Stimulated activated CD8-positive, alpha-beta memory T cell treated with anti-CD3 and anti-CD28 coated beads, Interleukin-12 subunit alpha, Interleukin-12 subunit beta, amount 100 ng/mL, for 24 hours (primary cell): ENCODE data around the gene CDH9.

Experiments
- DNase-seq: peaks from one replicate; pipeline ENCODE4 v3.0.0-alpha.2; 2020; ENCODE audit errors: extremely low read depth

CDH9 gene, protein sequence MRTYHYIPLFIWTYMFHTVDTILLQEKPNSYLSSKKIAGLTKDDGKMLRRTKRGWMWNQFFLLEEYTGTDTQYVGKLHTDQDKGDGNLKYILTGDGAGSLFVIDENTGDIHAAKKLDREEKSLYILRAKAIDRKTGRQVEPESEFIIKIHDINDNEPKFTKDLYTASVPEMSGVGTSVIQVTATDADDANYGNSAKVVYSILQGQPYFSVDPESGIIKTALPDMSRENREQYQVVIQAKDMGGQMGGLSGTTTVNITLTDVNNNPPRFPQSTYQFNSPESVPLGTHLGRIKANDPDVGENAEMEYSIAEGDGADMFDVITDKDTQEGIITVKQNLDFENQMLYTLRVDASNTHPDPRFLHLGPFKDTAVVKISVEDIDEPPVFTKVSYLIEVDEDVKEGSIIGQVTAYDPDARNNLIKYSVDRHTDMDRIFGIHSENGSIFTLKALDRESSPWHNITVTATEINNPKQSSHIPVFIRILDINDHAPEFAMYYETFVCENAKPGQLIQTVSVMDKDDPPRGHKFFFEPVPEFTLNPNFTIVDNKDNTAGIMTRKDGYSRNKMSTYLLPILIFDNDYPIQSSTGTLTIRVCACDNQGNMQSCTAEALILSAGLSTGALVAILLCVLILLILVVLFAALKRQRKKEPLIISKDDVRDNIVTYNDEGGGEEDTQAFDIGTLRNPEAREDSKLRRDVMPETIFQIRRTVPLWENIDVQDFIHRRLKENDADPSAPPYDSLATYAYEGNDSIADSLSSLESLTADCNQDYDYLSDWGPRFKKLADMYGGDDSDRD

DNA sequence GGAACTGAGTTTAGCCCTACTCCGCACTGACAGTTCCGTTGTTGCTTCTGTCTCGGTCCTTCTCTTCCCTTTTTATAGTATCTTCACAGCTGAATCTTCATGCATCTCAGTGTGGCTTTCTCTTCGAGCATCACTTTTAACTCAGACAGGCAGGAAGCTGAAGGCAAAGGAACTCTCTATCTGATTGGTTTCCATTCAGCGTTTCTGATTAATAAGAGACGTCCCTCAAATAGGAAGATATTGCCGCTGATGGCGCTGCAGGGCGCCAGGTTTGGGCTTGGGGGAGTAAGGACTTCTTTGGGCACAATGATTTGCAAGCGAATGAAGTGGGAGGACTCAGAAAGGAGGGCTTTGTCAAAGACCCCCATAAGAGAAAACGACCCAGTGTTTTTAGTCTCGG, at the start of gene CDH9:
Gene CDH9, minus strand, starts transcription at position 111 of the 400 bp plus-strand sequence. CDS start 50,253 bp downstream, outside the sequence.
- DNase-seq = no peak

- no peak for DNase-seq
These were observed 49.4 kb upstream of the CDH9 start for GRCh38 chr5:27087747-27088146.

DNA sequence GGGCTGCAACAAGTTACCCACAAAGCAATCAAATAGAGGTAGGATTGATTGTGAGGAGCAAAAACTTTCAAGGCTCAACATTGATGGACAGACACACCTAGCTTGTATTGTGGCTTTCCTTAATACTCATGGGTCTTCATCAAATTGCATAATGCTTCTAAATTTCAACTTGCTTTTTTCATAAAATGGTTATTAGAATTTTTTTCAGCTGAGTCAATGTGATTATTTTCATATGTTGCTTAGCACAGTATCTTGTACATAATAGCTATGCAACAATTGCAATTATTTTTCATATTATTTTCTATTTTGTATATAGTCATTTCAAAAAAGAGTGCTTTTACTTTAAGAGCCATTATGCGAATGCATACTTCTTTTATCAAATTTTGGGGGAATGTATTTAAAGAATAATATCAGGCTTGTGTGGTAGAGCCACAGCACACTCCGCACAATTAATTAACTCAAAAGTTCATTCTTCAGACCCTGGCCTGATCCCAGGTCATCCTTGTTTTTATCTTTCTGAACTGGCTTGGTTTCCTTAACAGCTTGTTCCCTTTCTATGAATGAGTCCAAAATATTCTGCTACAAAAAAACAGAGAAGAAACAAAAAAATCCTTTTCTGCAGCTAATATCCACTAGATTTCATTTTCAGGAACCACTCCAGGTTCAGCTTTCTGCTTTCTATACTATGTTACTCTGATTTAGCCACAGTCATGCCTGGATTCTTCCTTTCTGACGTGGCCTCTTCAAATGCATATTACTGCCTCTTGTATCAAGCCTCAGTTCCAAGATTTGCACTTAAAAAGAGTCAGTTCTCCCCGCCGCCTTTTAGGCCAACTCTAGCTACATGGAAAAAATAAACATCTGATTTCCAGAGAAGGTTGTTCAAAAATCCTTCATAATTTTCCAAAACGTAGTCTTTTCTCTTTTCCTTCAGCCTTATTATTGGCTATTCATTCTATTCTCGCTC, 45.3 kb upstream of the CDH9 start:
- no peak for DNase-seq

DNA sequence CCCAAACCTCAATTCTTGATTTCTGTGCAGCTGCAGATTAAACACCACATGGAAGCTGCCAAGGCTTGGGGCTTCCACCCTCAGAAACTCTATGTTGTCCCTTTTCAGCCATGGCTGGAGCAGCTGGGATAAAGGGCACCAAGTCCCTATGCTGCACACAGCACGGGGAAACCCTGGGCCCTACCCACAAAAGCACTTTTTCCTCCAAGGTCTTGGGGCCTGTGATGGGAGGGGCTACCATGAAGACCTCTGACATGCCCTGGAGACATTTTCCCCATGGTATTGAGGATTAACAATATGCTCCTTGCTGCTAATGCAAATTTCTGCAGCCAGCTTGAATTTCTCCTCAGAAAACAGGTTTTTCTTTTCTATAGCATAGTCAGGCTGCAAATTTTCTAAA, 41.8 kb upstream of the CDH9 start:
- DNase-seq = no peak

DNA sequence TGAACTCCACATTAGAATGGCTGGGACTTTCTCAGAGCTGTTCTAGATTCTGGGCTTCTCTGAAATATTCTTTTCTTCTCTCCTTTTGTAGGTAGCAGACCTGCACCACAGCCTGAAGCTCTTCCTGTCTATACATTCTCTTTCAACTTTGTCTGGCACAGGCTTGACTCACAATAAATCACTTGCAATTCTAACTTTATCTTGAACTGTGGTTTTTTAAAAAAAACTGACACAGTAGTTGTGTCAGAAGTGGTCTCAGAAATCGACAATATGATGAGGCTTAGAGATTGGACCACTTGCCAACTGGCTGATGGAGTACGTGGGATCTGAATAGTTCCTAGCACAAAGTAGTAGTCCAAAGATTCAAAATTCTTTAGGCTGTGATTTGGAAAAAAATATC, 24.1 kb upstream of the CDH9 start:
- DNase-seq = no peak

DNA sequence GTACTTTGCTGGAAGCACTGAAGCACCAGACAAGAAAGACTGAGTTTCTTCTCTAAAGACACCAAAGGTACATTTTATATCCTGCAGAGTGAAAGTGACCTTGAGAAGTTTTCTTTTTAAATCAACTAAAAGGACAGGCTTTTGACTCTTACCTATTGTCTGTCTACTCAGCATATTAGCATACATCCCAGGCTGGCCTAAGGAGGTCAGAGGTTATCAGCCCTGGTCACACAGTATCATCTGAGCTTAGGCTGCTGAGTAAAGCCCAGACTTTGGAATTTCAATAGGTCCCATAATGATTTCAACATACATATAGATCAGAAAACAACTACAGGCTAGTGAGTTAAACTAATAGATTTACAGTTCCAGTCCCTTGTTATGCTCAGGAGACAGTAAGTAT, 10.1 kb upstream of the CDH9 start:
- DNase-seq = no peak

- no peak for DNase-seq
These were observed 3.0 kb upstream of the CDH9 start for GRCh38 chr5:27041372-27041771.

DNA sequence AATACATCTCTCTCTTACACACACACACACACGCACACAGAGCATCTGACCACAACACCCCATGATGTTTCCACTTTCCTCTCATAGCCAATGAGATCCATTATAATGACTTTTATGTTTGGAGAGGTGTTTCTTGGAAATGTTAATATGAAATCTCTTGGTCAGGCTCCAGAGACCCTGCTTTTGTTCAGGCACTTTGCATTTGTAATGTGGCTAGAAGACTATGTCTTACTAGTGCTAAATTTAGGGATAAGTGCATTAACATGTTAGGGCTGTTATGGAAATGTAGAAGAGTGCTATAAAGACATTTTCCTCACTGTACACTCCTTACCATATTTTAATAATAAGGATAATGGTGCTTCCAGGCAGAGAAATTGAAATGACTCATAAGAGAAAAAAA, 3.8 kb downstream of the CDH9 start:
- DNase-seq = no peak

GRCh38 chr5:27026801-27027200, 11.6 kb downstream of the CDH9 start:
- no peak for DNase-seq

GRCh38 chr5:27026063-27026462, 12.3 kb downstream of the CDH9 start:
- DNase-seq = no peak

DNA sequence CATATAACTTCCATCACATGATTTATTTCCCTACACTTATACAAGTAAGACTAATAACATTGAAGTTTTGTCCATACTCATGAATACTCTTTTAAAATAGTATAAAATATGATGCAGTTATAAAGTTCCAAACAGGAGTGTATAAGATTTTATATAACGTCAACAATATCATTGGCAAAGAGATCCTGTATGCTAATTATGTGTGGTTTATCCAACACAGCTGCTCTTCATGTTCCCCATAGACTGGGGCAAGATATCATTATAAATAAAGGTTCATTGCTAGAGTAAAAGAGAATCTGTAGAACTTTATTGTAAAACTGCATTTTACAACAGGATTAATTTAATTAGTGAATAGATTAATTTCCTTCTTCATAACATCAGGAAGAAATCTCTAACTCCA, 16.9 kb downstream of the CDH9 start:
- DNase-seq = no peak

- DNase-seq = no peak
These were observed 17.4 kb downstream of the CDH9 start for GRCh38 chr5:27020973-27021372.

GRCh38 chr5:27015758-27016157, 22.6 kb downstream of the CDH9 start:
- no peak for DNase-seq

DNA sequence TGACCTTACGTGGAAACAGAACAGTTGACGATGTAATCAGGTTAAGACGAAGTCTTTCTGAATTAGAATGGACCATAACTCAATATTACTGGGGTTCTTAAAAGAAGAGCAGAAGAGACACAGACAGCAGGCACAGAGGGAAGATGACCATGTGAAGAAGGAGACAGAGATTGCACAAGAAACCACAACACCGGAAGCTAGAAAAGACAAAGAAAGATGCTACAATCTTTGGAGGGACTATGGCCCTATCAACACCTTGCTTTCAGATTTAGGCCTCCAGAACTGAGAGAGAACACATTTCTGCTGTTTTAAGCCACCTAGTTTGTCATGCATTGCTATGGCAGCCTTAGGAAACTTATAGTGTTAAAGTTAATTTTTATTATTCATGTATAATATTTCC, 27.1 kb downstream of the CDH9 start:
- no peak for DNase-seq

GRCh38 chr5:27010646-27011045, 27.7 kb downstream of the CDH9 start:
- DNase-seq = no peak

- no peak for DNase-seq
These were observed 28.9 kb downstream of the CDH9 start for GRCh38 chr5:27009540-27009915.

DNA sequence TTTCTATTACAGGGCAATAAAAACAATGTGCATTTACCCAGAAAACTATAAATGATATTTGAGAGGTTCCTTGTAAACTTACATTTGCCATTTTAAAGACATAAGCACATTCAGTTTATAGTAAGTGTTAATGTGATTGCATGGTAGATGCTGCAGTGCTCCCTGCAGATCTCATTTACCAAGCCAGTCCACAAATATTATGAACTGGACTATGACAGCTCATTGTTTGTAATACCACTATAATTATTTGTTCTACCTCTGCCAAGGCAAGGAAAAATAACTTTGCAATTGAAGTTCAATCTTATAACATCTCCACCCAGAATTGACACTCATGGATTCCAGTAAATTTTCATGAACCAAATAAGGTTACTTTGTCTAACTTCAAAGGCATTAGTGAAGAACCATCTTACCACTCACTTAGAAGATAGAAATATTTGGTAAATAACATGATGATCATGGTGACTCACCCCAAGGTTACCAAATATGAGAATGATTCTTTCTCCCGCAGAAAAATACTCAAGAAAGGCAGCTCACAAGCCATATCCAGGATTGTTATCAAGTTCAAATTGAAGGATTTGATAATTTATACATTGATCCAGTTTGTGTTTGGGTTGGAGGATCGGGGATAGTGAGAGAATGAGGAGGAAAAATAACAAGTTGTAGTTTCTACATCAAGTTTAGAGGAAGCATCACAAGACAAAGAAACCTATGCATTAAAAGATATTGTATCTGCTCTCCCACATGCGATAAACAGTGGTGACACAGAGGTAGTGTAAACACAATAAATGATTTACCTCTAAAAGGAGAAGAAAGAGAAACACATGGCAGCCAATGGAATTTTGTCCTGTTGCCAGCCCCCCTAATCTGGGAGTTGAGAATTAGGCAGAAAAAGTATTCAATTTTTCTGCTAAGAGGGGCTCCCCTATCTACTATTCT, 29.5 kb downstream of the CDH9 start:
- DNase-seq = no peak

- no peak for DNase-seq
These were observed 31.3 kb downstream of the CDH9 start for GRCh38 chr5:27007121-27007520.

GRCh38 chr5:26986985-26987384, 51.4 kb downstream of the CDH9 start:
- DNase-seq = no peak

- no peak for DNase-seq
These were observed 56.6 kb downstream of the CDH9 start for GRCh38 chr5:26981750-26982149.

GRCh38 chr5:26959290-26959689, 79.1 kb downstream of the CDH9 start:
- no peak for DNase-seq
